ENCODE results near the gene TRIM46. TPM values are rescaled to one million over a fixed set of nuclear protein-coding genes. Genes with fewer than 3 reads are reported as not detected.

TRIM46 gene
- total RNA-seq, 1 experiment from 2014 or later, result 18.4 TPM

GRCh38 chr1:155134322-155134721 is 39.3 kb upstream of the TRIM46 start:
- Histone ChIP-seq H3K27ac (ENCODE audit: insufficient read length, low read depth, low read length) (no peak overlapping the region), H3T11ph (ENCODE audit: low read length) (no peak overlapping the region), H3K56ac (ENCODE audit: insufficient read length, low read depth, low read length) (no peak overlapping the region), H3K23me2 (ENCODE audit: insufficient read length, low read depth, low read length, poor library complexity, severe bottlenecking) (peaks cover 19% of the 10 kb centered on the region), H3K9me3 (ENCODE audit: control insufficient read depth, low read depth, low read length) (no peaks in the 10 kb centered on the region), H4K8ac (replicated peaks; ENCODE audit: insufficient read length, low read depth, low read length) (no peak overlapping the region), H3K4me1 (ENCODE audit: insufficient read depth, low read length) (no peaks in the 10 kb centered on the region; the same call in 1 of the 2 replicates), H2AK5ac (ENCODE audit: insufficient read length, low read length) (no peak overlapping the region), H2BK12ac (ENCODE audit: insufficient read length, low read depth, low read length) (no peak overlapping the region), H3K4me2 (ENCODE audit: insufficient read depth, insufficient read length, low read length) (peak overlapping the region; percentile 97), H3K27me3 (ENCODE audit: insufficient read depth, low read length) (no peaks in the 10 kb centered on the region), H2BK15ac (ENCODE audit: low read depth, low read length) (no peak overlapping the region), H3K79me1 (ENCODE audit: insufficient read depth, low read depth, low read length, poor library complexity, severe bottlenecking) (no peaks in the 10 kb centered on the region), H3K23ac (ENCODE audit: insufficient read length, low read depth, low read length) (no peak overlapping the region), H2BK120ac (ENCODE audit: low read depth, low read length, poor library complexity, severe bottlenecking) (no peak overlapping the region), H2BK20ac (ENCODE audit: low read depth, low read length, poor library complexity, severe bottlenecking) (no peak overlapping the region), H3K9ac (ENCODE audit: extremely low read depth, insufficient read length, low read length) (no peak overlapping the region), H2BK5ac (ENCODE audit: insufficient read length, low read length) (no peak overlapping the region), H3K18ac (ENCODE audit: insufficient read length, low read depth, low read length) (no peak overlapping the region), H3K79me2 (ENCODE audit: insufficient read depth, low read length) (0 out of 2 replicates have a peak, but pooled peaks cover 3% of the 10 kb centered on the region), H4K5ac (ENCODE audit: insufficient read length, low read depth, low read length) (no peak overlapping the region), H2AFZ (ENCODE audit: low read length) (no peak overlapping the region), H3K14ac (ENCODE audit: insufficient read depth, low read length) (no peak overlapping the region), H3K4ac (ENCODE audit: low read depth, low read length) (no peak overlapping the region), H4K20me1 (ENCODE audit: control insufficient read depth, insufficient read depth, insufficient read length) (no peaks in the 10 kb centered on the region), H4K91ac (ENCODE audit: insufficient read length, low read depth, low read length) (no peak overlapping the region)
- TF ChIP-seq, protein P1, sequence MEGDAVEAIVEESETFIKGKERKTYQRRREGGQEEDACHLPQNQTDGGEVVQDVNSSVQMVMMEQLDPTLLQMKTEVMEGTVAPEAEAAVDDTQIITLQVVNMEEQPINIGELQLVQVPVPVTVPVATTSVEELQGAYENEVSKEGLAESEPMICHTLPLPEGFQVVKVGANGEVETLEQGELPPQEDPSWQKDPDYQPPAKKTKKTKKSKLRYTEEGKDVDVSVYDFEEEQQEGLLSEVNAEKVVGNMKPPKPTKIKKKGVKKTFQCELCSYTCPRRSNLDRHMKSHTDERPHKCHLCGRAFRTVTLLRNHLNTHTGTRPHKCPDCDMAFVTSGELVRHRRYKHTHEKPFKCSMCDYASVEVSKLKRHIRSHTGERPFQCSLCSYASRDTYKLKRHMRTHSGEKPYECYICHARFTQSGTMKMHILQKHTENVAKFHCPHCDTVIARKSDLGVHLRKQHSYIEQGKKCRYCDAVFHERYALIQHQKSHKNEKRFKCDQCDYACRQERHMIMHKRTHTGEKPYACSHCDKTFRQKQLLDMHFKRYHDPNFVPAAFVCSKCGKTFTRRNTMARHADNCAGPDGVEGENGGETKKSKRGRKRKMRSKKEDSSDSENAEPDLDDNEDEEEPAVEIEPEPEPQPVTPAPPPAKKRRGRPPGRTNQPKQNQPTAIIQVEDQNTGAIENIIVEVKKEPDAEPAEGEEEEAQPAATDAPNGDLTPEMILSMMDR (conservative IDR thresholded peaks at IDR 0.05), result no peak
- no peak for DNase-seq
- Mint-ChIP-seq H3K27me3 (ENCODE audit: low read depth) (peaks cover 28% of the 10 kb centered on the region), H3K4me1 (peaks cover 33 to 34% of the 10 kb centered on the region in 2 experiments), H3K36me3 (ENCODE audit: insufficient read depth in 1 of 3, low read depth in 3 of 3) (peaks cover 16 to 28% (median 19%) of the 10 kb centered on the region in 3 experiments), H3K9me3 (no peaks in the 10 kb centered on the region), H3K4me3 (peak overlapping the region; percentile 93), H3K27ac (peak overlapping the region in 1 of 3 experiments; percentile 20; a peak in 1 of 7 replicates)
- WGBS (ENCODE audit: extremely low coverage, insufficient read length, low lambda C conversion rate), result no CpG with 5 or more reads among the region's 1 CpG

Measured in H9 (cell line).